NB4 (cell line): ENCODE results near the gene IFIT1B.

ENCODE experiments used
- DNase-seq: peaks from one replicate; pipeline ENCODE4 v3.0.0; 2010; ENCODE audit warnings: low read depth
- H3K4me3 ChIP-seq: one replicate; pipeline ENCODE4 v1.5.1; 2011; ENCODE audit warnings: mild to moderate bottlenecking, low read depth, low read length, moderate library complexity
- CTCF ChIP-seq: IDR thresholded peaks from one replicate; pipeline ENCODE4 v1.5.1; 2012; ENCODE audit warnings: low read depth, low read length
- MAX ChIP-seq: IDR thresholded peaks from 2 replicates; pipeline ENCODE4 v1.6.1; 2011; ENCODE audit warnings: low read depth, low read length
- MYC ChIP-seq: IDR thresholded peaks from 2 replicates; pipeline ENCODE4 v1.6.1; 2011; ENCODE audit warnings: low read depth, low read length
- POLR2A ChIP-seq: IDR thresholded peaks from 2 replicates; pipeline ENCODE4 v1.6.1; 2011; ENCODE audit warnings: mild to moderate bottlenecking; ENCODE audit not compliant: insufficient read length; ENCODE audit errors: extremely low read depth

Gene IFIT1B

GRCh38 chr10:89336241-89336640 is 41.6 kb upstream of the IFIT1B start:
- no peak for DNase-seq
- TF ChIP-seq MYC (no peak), MAX (no peak), POLR2A (no peak), CTCF (no peak)
- H3K4me3 ChIP-seq = no peak overlapping the region

- no peak for TF ChIP-seq CTCF
- TF ChIP-seq POLR2A = no peak
- no peak for TF ChIP-seq MYC
- no peak for DNase-seq
- no peak overlapping the region for H3K4me3 ChIP-seq
These were observed 40.4 kb upstream of the IFIT1B start for GRCh38 chr10:89337484-89337883.

GRCh38 chr10:89338713-89339112 is 39.1 kb upstream of the IFIT1B start:
- no peak overlapping the region for H3K4me3 ChIP-seq
- TF ChIP-seq MAX = no peak
- TF ChIP-seq CTCF = no peak
- TF ChIP-seq POLR2A = no peak
- TF ChIP-seq MYC = no peak

GRCh38 chr10:89339875-89340274 is 38.0 kb upstream of the IFIT1B start:
- no peak overlapping the region for H3K4me3 ChIP-seq
- no peak for DNase-seq
- TF ChIP-seq POLR2A = no peak
- no peak for TF ChIP-seq MAX
- TF ChIP-seq CTCF = no peak
- no peak for TF ChIP-seq MYC

More at GRCh38 chr10:89338713-89339112, 39.1 kb upstream of the IFIT1B start:
- no peak for DNase-seq

- no peak overlapping the region for H3K4me3 ChIP-seq
- DNase-seq = no peak
- no peak for TF ChIP-seq MAX
- TF ChIP-seq CTCF = no peak
- no peak for TF ChIP-seq MYC
- no peak for TF ChIP-seq POLR2A
These were observed 36.2 kb upstream of the IFIT1B start for GRCh38 chr10:89341649-89342048.

GRCh38 chr10:89342206-89342958 is 35.5 kb upstream of the IFIT1B start:
- DNase-seq = no peak
- TF ChIP-seq MYC (no peak), POLR2A (no peak), MAX (no peak), CTCF (no peak)
- H3K4me3 ChIP-seq = no peak overlapping the region
